Measurements from ENCODE around the gene TBC1D28. TPM values are rescaled to one million over a fixed set of nuclear protein-coding genes. Genes with fewer than 3 reads are reported as not detected.
A peak's percentile ranks its signal among the peaks of the same experiment; 100 is the strongest.
"Not testable (repeated sequence)": the region's sequence is repeated elsewhere in the genome, so short reads cannot be mapped to it uniquely, and the experiment has no call there.

TBC1D28 gene
- polyA plus RNA-seq, 1 donor = not detected

DNA sequence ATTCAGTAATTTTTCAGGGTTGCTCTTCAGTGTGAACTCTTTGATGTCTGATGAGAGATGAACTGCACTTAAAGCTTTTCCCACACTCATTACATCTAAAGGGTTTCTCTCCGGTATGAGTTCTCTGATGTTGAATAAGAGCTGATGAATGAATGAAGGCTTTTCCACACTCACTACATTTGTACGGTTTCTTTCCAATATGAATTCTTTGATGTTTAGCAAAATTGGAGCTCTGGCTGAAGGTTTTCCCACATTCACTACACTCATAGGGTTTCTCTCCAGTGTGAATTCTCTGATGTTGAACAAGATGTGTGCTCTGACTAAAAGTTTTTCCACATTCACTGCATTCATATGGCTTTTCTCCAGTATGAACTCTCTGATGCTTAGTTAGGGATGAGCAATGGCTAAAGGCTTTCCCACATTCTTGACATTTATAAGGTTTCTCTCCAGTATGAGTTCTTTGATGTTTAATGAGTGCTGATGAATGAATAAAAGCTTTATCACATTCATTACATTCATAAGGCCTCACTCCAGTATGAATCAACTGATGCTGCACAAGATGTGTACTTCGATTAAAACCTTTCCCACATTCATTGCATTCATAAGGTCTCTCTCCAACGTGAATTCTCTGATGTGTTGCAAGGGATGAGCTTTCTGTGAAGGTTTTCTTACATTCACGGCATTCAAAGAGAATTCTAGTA is 17.9 kb upstream of the TBC1D28 start:
- not testable (repeated sequence) for DNase-seq; H3K27ac ChIP-seq (ENCODE audit: low read length); H3K9me3 ChIP-seq (ENCODE audit: control insufficient read depth, low read depth, low read length); H3K27me3 ChIP-seq (ENCODE audit: control insufficient read depth, insufficient read depth, low read length); H3K36me3 ChIP-seq (ENCODE audit: control insufficient read depth, insufficient read depth, low read length); H3K4me1 ChIP-seq (ENCODE audit: control insufficient read depth, insufficient read depth, low read length); H3K4me3 ChIP-seq (ENCODE audit: low read length)
- no CpG with 5 or more reads among the region's 5 CpGs for WGBS (ENCODE audit: insufficient coverage, low lambda C conversion rate)

- whole genome bisulfite sequencing (ENCODE audit: insufficient coverage, low lambda C conversion rate) = no CpG with 5 or more reads among the region's 23 CpGs
- not testable (repeated sequence) for H3K27ac ChIP-seq (ENCODE audit: low read length); H3K9me3 ChIP-seq (ENCODE audit: control insufficient read depth, low read depth, low read length); H3K36me3 ChIP-seq (ENCODE audit: control insufficient read depth, insufficient read depth, low read length); H3K4me1 ChIP-seq (ENCODE audit: control insufficient read depth, insufficient read depth, low read length); DNase-seq; H3K4me3 ChIP-seq (ENCODE audit: low read length); H3K27me3 ChIP-seq (ENCODE audit: control insufficient read depth, insufficient read depth, low read length)
Measured at GRCh38 chr17:18650094-18650493, 5.9 kb upstream of the TBC1D28 start.

DNA sequence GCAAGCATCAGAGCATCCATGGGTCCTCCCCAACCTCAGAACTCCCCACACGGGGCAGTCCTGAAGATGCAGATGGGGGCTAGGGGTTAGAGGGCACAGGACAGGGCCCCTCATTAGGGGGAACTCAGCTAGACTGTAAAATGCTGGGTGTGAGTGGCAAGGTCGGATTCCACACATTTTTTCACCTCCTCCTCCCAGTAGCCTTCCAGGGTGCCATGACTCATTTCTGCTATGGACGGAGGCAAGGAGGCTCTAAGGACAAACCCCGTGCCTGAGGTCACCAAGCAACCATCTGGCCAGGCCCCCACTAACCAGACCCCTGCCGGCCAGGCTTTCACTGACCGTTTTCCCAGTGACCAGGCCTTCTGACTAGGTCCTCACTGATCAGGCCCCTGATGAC is 1.1 kb downstream of the TBC1D28 start:
- not testable (repeated sequence) for H3K36me3 ChIP-seq (ENCODE audit: control insufficient read depth, insufficient read depth, low read length); H3K27ac ChIP-seq (ENCODE audit: low read length); H3K4me1 ChIP-seq (ENCODE audit: control insufficient read depth, insufficient read depth, low read length); H3K9me3 ChIP-seq (ENCODE audit: control insufficient read depth, low read depth, low read length); H3K4me3 ChIP-seq (ENCODE audit: low read length); H3K27me3 ChIP-seq (ENCODE audit: control insufficient read depth, insufficient read depth, low read length); DNase-seq
- no CpG with 5 or more reads among the region's 6 CpGs for WGBS (ENCODE audit: insufficient coverage, low lambda C conversion rate)

GRCh38 chr17:18638357-18638756 is 5.8 kb downstream of the TBC1D28 start:
- H3K27ac ChIP-seq (ENCODE audit: low read length); H3K4me3 ChIP-seq (ENCODE audit: low read length); H3K9me3 ChIP-seq (ENCODE audit: control insufficient read depth, low read depth, low read length); H3K4me1 ChIP-seq (ENCODE audit: control insufficient read depth, insufficient read depth, low read length); H3K36me3 ChIP-seq (ENCODE audit: control insufficient read depth, insufficient read depth, low read length); DNase-seq: not testable (repeated sequence)
- peaks cover 13% of the 10 kb centered on the region for H3K27me3 ChIP-seq (ENCODE audit: control insufficient read depth, insufficient read depth, low read length)
- no CpG with 5 or more reads among the region's 13 CpGs for WGBS (ENCODE audit: insufficient coverage, low lambda C conversion rate)

GRCh38 chr17:18636237-18636636 is 8.0 kb downstream of the TBC1D28 start:
- not testable (repeated sequence) for H3K36me3 ChIP-seq (ENCODE audit: control insufficient read depth, insufficient read depth, low read length); H3K4me3 ChIP-seq (ENCODE audit: low read length); H3K4me1 ChIP-seq (ENCODE audit: control insufficient read depth, insufficient read depth, low read length); DNase-seq; H3K9me3 ChIP-seq (ENCODE audit: control insufficient read depth, low read depth, low read length); H3K27ac ChIP-seq (ENCODE audit: low read length)
- WGBS (ENCODE audit: insufficient coverage, low lambda C conversion rate) = no CpG with 5 or more reads among the region's 7 CpGs
- H3K27me3 ChIP-seq (ENCODE audit: control insufficient read depth, insufficient read depth, low read length) = peaks cover 13% of the 10 kb centered on the region

GRCh38 chr17:18635773-18636172 is 8.4 kb downstream of the TBC1D28 start:
- not testable (repeated sequence) for DNase-seq; H3K4me3 ChIP-seq (ENCODE audit: low read length); H3K4me1 ChIP-seq (ENCODE audit: control insufficient read depth, insufficient read depth, low read length); H3K36me3 ChIP-seq (ENCODE audit: control insufficient read depth, insufficient read depth, low read length); H3K9me3 ChIP-seq (ENCODE audit: control insufficient read depth, low read depth, low read length); H3K27ac ChIP-seq (ENCODE audit: low read length)
- WGBS (ENCODE audit: insufficient coverage, low lambda C conversion rate) = no CpG with 5 or more reads among the region's 7 CpGs
- H3K27me3 ChIP-seq (ENCODE audit: control insufficient read depth, insufficient read depth, low read length) = peaks cover 13% of the 10 kb centered on the region

DNA sequence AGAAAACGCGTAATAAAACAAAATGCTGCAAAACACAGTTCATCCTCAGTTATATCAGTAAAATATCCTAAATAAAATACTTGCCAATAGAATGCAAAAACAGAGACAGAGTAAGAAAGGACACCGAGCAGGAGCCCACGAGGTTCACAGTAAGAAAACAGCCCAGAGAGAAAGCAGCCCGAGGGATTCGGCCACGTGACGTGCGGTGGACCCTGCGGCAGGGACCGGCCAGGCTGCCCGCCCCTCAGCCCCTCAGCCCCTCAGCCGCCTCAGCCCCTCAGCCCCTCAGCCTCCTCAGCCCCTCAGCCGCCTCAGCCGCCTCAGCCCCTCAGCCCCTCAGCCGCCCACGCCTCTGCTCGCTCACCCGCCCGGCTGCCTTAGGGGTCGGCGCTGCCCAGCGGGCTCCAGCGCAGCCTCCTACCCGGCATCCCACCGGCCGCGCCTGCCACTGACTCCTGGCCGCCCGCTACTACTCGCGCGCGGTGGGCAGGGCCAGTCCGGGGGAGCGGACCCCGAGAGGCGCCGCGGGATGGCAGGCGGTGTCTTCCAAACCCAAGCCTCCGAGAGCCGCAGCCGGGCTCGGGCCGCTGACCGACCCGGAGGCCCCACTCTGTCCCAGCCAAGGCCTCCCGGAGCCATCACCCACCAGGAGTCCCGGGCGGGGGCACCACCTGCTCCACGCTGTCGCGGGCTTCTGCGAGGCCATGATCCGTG is 9.5 kb downstream of the TBC1D28 start:
- H3K4me1 ChIP-seq (ENCODE audit: control insufficient read depth, insufficient read depth, low read length); H3K9me3 ChIP-seq (ENCODE audit: control insufficient read depth, low read depth, low read length); H3K36me3 ChIP-seq (ENCODE audit: control insufficient read depth, insufficient read depth, low read length); H3K4me3 ChIP-seq (ENCODE audit: low read length); DNase-seq; H3K27ac ChIP-seq (ENCODE audit: low read length): not testable (repeated sequence)
- H3K27me3 ChIP-seq (ENCODE audit: control insufficient read depth, insufficient read depth, low read length) = peaks cover 13% of the 10 kb centered on the region
- no CpG with 5 or more reads among the region's 56 CpGs for WGBS (ENCODE audit: insufficient coverage, low lambda C conversion rate)

GRCh38 chr17:18626152-18626870 is 17.9 kb downstream of the TBC1D28 start:
- Histone ChIP-seq H3K4me3 (ENCODE audit: low read length) (no peak overlapping the region), H3K27me3 (ENCODE audit: control insufficient read depth, insufficient read depth, low read length) (no peaks in the 10 kb centered on the region), H3K27ac (ENCODE audit: low read length) (no peak overlapping the region), H3K9me3 (ENCODE audit: control insufficient read depth, low read depth, low read length) (no peaks in the 10 kb centered on the region), H3K36me3 (ENCODE audit: control insufficient read depth, insufficient read depth, low read length) (no peaks in the 10 kb centered on the region), H3K4me1 (ENCODE audit: control insufficient read depth, insufficient read depth, low read length) (no peaks in the 10 kb centered on the region)
- 75% methylated on average over 4 of the region's 12 CpGs for WGBS (ENCODE audit: insufficient coverage, low lambda C conversion rate)
- no peak for DNase-seq

- not testable (repeated sequence) for H3K27me3 ChIP-seq (ENCODE audit: control insufficient read depth, insufficient read depth, low read length); H3K9me3 ChIP-seq (ENCODE audit: control insufficient read depth, low read depth, low read length); H3K4me1 ChIP-seq (ENCODE audit: control insufficient read depth, insufficient read depth, low read length); H3K36me3 ChIP-seq (ENCODE audit: control insufficient read depth, insufficient read depth, low read length); H3K27ac ChIP-seq (ENCODE audit: low read length)
- WGBS (ENCODE audit: insufficient coverage, low lambda C conversion rate) = 0% methylated on average over 2 of the region's 22 CpGs
- H3K4me3 ChIP-seq (ENCODE audit: low read length) = peak overlapping the region; percentile 43
- DNase-seq = peak; percentile 74 to 81
Measured at GRCh38 chr17:18625509-18626104, 18.6 kb downstream of the TBC1D28 start.

GRCh38 chr17:18624862-18625501 is 19.2 kb downstream of the TBC1D28 start:
- peak overlapping the region; percentile 43 for H3K4me3 ChIP-seq (ENCODE audit: low read length)
- H3K36me3 ChIP-seq (ENCODE audit: control insufficient read depth, insufficient read depth, low read length); H3K4me1 ChIP-seq (ENCODE audit: control insufficient read depth, insufficient read depth, low read length); H3K27me3 ChIP-seq (ENCODE audit: control insufficient read depth, insufficient read depth, low read length); H3K9me3 ChIP-seq (ENCODE audit: control insufficient read depth, low read depth, low read length); H3K27ac ChIP-seq (ENCODE audit: low read length): not testable (repeated sequence)
- DNase-seq = peak in 1 of 2 donors; percentile 1
- no CpG with 5 or more reads among the region's 35 CpGs for WGBS (ENCODE audit: insufficient coverage, low lambda C conversion rate)
